Adrenal gland (tissue), 5 donors: ENCODE results near the gene TMEM213.

Experiments
- CTCF ChIP-seq, 6 experiments: fragments of 450-650 bp in 4 of 6; fragments of 200-600 bp in 2 of 6; sonication (generic) in 1 of 6; IDR thresholded peaks; 1 replicate in 5 of 6; 2 replicates in 1 of 6; pipeline versions ENCODE4 v1.5.1 to v1.8.0; 2016 to 2021; ENCODE audit warnings: antibody characterized with exemption in 6 of 6, mild to moderate bottlenecking in 2 of 6, moderate library complexity in 1 of 6
- POLR2A ChIP-seq, 2 donors: fragments of 450-650 bp; IDR thresholded peaks; one replicate each; pipeline ENCODE4 v1.6.1; 2017; ENCODE audit warnings: antibody characterized with exemption in 2 of 2, mild to moderate bottlenecking in 2 of 2, moderate library complexity in 1 of 2
- donor health status: DM: no; HTN: no; CAD: no.

DNA sequence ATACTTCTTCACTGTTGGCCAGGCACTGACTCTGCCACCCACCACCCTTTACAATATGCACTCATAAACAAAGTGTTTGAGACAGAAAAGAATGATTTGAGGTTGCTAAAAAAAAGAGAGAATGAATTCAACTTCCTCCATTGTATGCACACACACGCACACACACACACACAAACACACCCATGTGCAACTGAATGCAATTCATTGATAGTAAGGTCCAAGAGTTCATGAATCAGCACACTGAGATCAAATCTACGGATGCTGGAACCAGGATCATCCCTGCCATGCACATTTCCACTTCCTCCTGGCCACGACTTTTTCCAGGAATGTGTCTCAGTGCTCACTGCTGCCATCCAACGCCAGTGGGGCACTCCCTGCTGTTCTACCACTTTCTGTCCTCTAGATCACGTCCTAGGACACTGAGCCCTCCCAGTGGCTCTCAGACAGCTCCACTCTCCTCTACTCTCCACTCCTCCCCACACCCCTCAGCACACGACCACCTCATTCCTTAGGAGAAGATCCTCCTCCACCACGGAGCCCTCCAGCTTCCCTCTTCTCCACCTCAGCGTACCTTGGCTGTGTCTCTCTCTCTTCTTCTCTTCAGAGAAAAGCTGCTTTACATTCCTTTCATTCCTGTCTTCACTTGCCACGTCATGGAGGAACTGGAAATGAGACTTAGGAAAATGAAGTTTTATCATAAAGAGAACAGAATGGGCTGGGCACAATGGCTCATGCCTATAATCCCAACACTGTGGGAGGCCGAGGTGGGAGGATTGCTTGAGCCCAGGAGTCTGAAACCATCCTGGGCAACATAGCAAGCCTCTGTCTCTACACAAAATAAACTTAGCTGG lies 12.0 kb upstream of the TMEM213 start:
- TF ChIP-seq CTCF (IDR thresholded peaks at IDR 0.05) (no peak), POLR2A (IDR thresholded peaks at IDR 0.05) (no peak)
